CD4-positive, alpha-beta T cell (primary cell): Measurements from ENCODE around the gene USP8. TPM values are rescaled to one million over a fixed set of nuclear protein-coding genes. Genes with fewer than 3 reads are reported as not detected.

Source experiments
- ATAC-seq: fragments of 200-7000 bp; cut with Tn5 transposase; one replicate; pipeline ENCODE4 v1.10.0; 2022; ENCODE audit warnings: mild to moderate bottlenecking; ENCODE audit not compliant: poor library complexity
- CTCF ChIA-PET: fragments of 350-600 bp; sonication (Branson Sonifier 250); formaldehyde crosslinking; loops from one replicate; lab custom pipeline; 2021; ENCODE audit warnings: antibody characterized with exemption, inconsistent platforms; lab: Charles Lee
- POLR2A ChIA-PET: fragments of 350-600 bp; sonication (Branson Sonifier 250); formaldehyde crosslinking; loops from one replicate; lab custom pipeline; 2021; ENCODE audit warnings: antibody characterized with exemption, inconsistent platforms; lab: Charles Lee
- DNase-seq, 14 experiments: peaks; one replicate each; pipeline ENCODE4 v3.0.0-alpha.2; 2013 to 2020; ENCODE audit warnings: mixed read lengths in 2 of 14
- H3K27ac ChIP-seq, 2 donors: one replicate each; pipeline versions ENCODE4 v1.5.1 to v1.7.0; 2013; ENCODE audit warnings: low read length in 2 of 2, low read depth in 1 of 2, mild to moderate bottlenecking in 1 of 2
- H3K27me3 ChIP-seq, 2 experiments: 1 replicate in 1 of 2; 2 replicates in 1 of 2; pipeline versions ENCODE4 v1.6.1 to v1.7.0; 2013; ENCODE audit warnings: low read length in 2 of 2, control low read depth in 1 of 2, mild to moderate bottlenecking in 1 of 2, moderate library complexity in 1 of 2; ENCODE audit not compliant: insufficient read depth in 2 of 2, control insufficient read depth in 1 of 2
- H3K36me3 ChIP-seq: one replicate; pipeline ENCODE4 v1.6.1; 2013; ENCODE audit warnings: low read length, control low read depth; ENCODE audit not compliant: insufficient read depth
- H3K4me1 ChIP-seq: one replicate; pipeline ENCODE4 v1.6.1; 2013; ENCODE audit warnings: low read length, control low read depth; ENCODE audit not compliant: insufficient read depth
- H3K4me3 ChIP-seq: one replicate; pipeline ENCODE4 v1.5.1; 2013; ENCODE audit warnings: mild to moderate bottlenecking, low read length, moderate library complexity
- H3K9me3 ChIP-seq, 2 experiments: 1 replicate in 1 of 2; 2 replicates in 1 of 2; pipeline versions ENCODE4 v1.6.1 to v1.7.0; 2013; ENCODE audit warnings: low read length in 2 of 2, mild to moderate bottlenecking in 2 of 2, control low read depth in 1 of 2, moderate library complexity in 1 of 2; ENCODE audit not compliant: control insufficient read depth in 1 of 2, insufficient read depth in 1 of 2
- H3K27ac Mint-ChIP-seq: one replicate; pipeline ENCODE4 v1.8.0; 2020; ENCODE audit warnings: mixed read lengths
- H3K27me3 Mint-ChIP-seq: one replicate; pipeline ENCODE4 v1.8.0; 2021; ENCODE audit warnings: mixed read lengths
- H3K36me3 Mint-ChIP-seq: one replicate; pipeline ENCODE4 v1.8.0; 2021; ENCODE audit warnings: low read depth, mixed read lengths
- H3K4me1 Mint-ChIP-seq: one replicate; pipeline ENCODE4 v1.8.0; 2021; ENCODE audit warnings: low read depth, mixed read lengths
- H3K4me3 Mint-ChIP-seq: one replicate; pipeline ENCODE4 v1.8.0; 2020; ENCODE audit warnings: mild to moderate bottlenecking, mixed read lengths
- H3K9me3 Mint-ChIP-seq: one replicate; pipeline ENCODE4 v1.8.0; 2020; ENCODE audit warnings: mixed read lengths
- intact Hi-C, 2 experiments: fragments of 100-400 bp; cut with DNase I in 1 of 2; cut with micrococcal nuclease in 1 of 2; formaldehyde crosslinking; loops; one replicate each; pipeline versions ENCODE4 v1.15.1 to v1.9.0; 2023 to 2025; cut with DNase I, micrococcal nuclease
- total RNA-seq, 174 experiments: library from RNA in 2 of 174; stranded (reverse) in 2 of 174; gene quantifications; one replicate each; pipeline ENCODE4 v1.2.3 and lab custom pipeline; 2021 to 2026
- TF ChIP-seq, protein P1 (sequence below): fragments of 200-600 bp; IDR thresholded peaks from one replicate; pipeline ENCODE4 v1.8.0; 2022; ENCODE audit warnings: antibody characterized with exemption, mild to moderate bottlenecking

The USP8 gene
- total RNA-seq, 2 experiments from 2014 or later, result 48.9 to 50.0 TPM

DNA sequence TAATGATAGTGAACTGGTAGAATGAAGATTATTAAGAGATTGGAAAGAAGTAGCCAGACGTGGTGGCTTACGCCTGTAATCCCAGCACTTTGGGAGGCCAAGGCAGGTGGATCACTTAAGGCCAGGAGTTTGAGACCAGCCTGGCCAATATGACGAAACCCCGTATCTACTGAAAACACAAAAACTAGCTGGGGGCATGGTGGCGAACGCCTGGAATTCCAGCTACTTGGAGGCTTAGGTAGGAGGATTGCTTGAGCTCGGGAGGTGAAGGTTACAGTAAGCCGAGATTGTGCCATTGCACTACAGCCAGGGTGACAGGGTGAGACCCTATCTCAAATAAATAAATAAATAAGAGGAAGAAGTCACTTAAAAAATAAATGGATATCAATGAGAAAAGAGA is 14.0 kb downstream of the USP8 start:
- Mint-ChIP-seq H3K4me3 (no peak overlapping the region), H3K27me3 (no peaks in the 10 kb centered on the region), H3K9me3 (no peaks in the 10 kb centered on the region)

DNA sequence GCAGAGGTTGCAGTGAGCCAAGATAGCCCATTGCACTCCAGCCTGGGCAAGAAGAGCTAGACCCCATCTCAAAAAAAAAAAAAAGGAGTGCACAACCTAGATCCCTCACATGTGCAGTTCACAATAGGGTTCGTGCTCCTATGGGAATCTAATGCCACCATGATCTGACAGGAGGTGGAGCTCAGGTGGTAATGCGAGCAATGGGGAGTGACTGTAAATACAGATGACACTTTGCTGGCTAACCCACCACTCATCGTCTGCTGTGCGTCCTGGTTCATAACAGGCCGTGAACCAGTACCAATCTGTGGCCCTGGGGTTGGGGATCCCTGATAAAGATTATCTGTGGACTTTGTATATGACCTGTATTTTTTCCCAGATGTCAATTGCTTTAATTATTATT is 16.7 kb downstream of the USP8 start:
- no peaks in the 10 kb centered on the region for H3K27me3 Mint-ChIP-seq
- Histone ChIP-seq H3K27ac (no peak overlapping the region), H3K4me3 (no peak overlapping the region), H3K9me3 (no peaks in the 10 kb centered on the region), H3K4me1 (no peaks in the 10 kb centered on the region), H3K27me3 (no peaks in the 10 kb centered on the region), H3K36me3 (peaks cover 48% of the 10 kb centered on the region)
- ChIA-PET POLR2A (no interaction called here), CTCF (no interaction called here)
- intact Hi-C loops, result no loop called here
- H3K36me3 Mint-ChIP-seq, result peaks cover 69% of the 10 kb centered on the region
- H3K9me3 Mint-ChIP-seq, result no peaks in the 10 kb centered on the region
- no peak for DNase-seq
- TF ChIP-seq, protein P1, sequence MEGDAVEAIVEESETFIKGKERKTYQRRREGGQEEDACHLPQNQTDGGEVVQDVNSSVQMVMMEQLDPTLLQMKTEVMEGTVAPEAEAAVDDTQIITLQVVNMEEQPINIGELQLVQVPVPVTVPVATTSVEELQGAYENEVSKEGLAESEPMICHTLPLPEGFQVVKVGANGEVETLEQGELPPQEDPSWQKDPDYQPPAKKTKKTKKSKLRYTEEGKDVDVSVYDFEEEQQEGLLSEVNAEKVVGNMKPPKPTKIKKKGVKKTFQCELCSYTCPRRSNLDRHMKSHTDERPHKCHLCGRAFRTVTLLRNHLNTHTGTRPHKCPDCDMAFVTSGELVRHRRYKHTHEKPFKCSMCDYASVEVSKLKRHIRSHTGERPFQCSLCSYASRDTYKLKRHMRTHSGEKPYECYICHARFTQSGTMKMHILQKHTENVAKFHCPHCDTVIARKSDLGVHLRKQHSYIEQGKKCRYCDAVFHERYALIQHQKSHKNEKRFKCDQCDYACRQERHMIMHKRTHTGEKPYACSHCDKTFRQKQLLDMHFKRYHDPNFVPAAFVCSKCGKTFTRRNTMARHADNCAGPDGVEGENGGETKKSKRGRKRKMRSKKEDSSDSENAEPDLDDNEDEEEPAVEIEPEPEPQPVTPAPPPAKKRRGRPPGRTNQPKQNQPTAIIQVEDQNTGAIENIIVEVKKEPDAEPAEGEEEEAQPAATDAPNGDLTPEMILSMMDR, result no peak
- H3K27ac Mint-ChIP-seq, result no peak overlapping the region
- peaks cover 17% of the 10 kb centered on the region for H3K4me1 Mint-ChIP-seq
- no peak for ATAC-seq
- no peak overlapping the region for H3K4me3 Mint-ChIP-seq

More for the DNA sequence above, 14.0 kb downstream of the USP8 start:
- no peak overlapping the region for H3K27ac Mint-ChIP-seq
- Histone ChIP-seq H3K4me3 (no peak overlapping the region), H3K9me3 (no peaks in the 10 kb centered on the region), H3K4me1 (no peaks in the 10 kb centered on the region), H3K27ac (no peak overlapping the region), H3K36me3 (peaks cover 37% of the 10 kb centered on the region), H3K27me3 (no peaks in the 10 kb centered on the region)
- H3K4me1 Mint-ChIP-seq, result peaks cover 25% of the 10 kb centered on the region
- DNase-seq, result no peak
- intact Hi-C loops, result no loop called here
- H3K36me3 Mint-ChIP-seq, result peaks cover 60% of the 10 kb centered on the region
- TF ChIP-seq, protein P1, result no peak
- POLR2A ChIA-PET, result no interaction called here
- CTCF ChIA-PET, result interaction anchor here (1.1 kb wide), 1 partner anchor 22 kb away, joined by 4 read pairs; no protein-coding TSS in a partner anchor
- no peak for ATAC-seq

DNA sequence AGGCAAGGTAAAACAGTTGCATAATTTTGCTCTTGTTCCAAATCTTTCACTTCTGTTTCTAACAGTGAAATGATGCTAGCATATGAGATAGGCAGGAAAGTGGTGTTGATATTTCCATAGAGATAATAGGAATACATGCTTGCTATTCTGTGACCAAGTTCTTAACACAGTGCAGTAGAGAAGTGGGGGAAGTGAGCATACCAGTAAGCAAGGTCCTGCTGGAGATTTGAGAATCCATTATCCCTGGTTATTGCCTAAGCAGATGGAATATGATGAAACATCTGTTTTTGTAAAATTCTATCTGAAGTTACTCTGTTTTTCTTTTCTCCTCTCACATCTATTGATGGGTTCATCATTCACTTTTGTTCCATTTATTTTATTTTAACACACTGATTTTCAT is 28.7 kb downstream of the USP8 start:
- TF ChIP-seq, protein P1, result no peak
- Mint-ChIP-seq H3K9me3 (no peaks in the 10 kb centered on the region), H3K4me1 (peaks cover 19% of the 10 kb centered on the region), H3K27me3 (no peaks in the 10 kb centered on the region), H3K4me3 (no peak overlapping the region), H3K36me3 (peaks cover 72% of the 10 kb centered on the region), H3K27ac (no peak overlapping the region)
- Histone ChIP-seq H3K9me3 (no peaks in the 10 kb centered on the region), H3K27ac (no peak overlapping the region), H3K27me3 (no peaks in the 10 kb centered on the region), H3K4me1 (no peaks in the 10 kb centered on the region), H3K36me3 (peaks cover 45% of the 10 kb centered on the region), H3K4me3 (no peak overlapping the region)
- ATAC-seq (no peak), DNase-seq (no peak)
- intact Hi-C loops, result no loop called here
- POLR2A ChIA-PET, result no interaction called here
- CTCF ChIA-PET, result interaction anchor here (0.7 kb wide), 1 partner anchor 433 kb away, joined by 3 read pairs; no protein-coding TSS in a partner anchor
